Neuron (in vitro differentiated cells): ENCODE measurements around the gene PIP5K1B.
A peak's percentile ranks its signal among the peaks of the same experiment; 100 is the strongest.

Experiments used
- H2AFZ ChIP-seq: one replicate; pipeline ENCODE4 v1.6.1; 2013; ENCODE audit warnings: low read depth, mild to moderate bottlenecking, inconsistent platforms, low read length, moderate library complexity
- H3K27me3 ChIP-seq: one replicate; pipeline ENCODE4 v1.6.1; 2013; ENCODE audit warnings: low read length; ENCODE audit not compliant: insufficient read depth
- H3K36me3 ChIP-seq: one replicate; pipeline ENCODE4 v1.6.1; 2013; ENCODE audit warnings: low read length; ENCODE audit not compliant: insufficient read depth
- H3K4me1 ChIP-seq: one replicate; pipeline ENCODE4 v1.6.1; 2013; ENCODE audit warnings: low read length; ENCODE audit not compliant: insufficient read depth
- H3K4me3 ChIP-seq: 2 replicates; pipeline ENCODE4 v1.5.1; 2013; ENCODE audit warnings: mild to moderate bottlenecking, low read length, moderate library complexity
- H3K9me3 ChIP-seq: one replicate; pipeline ENCODE4 v1.6.1; 2013; ENCODE audit warnings: low read length

Gene PIP5K1B

GRCh38 chr9:68775003-68775730, 70.1 kb downstream of the PIP5K1B start:
- Histone ChIP-seq H3K4me3 (no peak overlapping the region), H2AFZ (no peak overlapping the region), H3K36me3 (no peaks in the 10 kb centered on the region), H3K4me1 (peaks cover 4% of the 10 kb centered on the region), H3K27me3 (no peaks in the 10 kb centered on the region), H3K9me3 (no peaks in the 10 kb centered on the region)

GRCh38 chr9:68777070-68777763, 72.2 kb downstream of the PIP5K1B start:
- Histone ChIP-seq H3K27me3 (no peaks in the 10 kb centered on the region), H3K36me3 (no peaks in the 10 kb centered on the region), H3K9me3 (no peaks in the 10 kb centered on the region), H3K4me1 (peaks cover 17% of the 10 kb centered on the region), H2AFZ (no peak overlapping the region), H3K4me3 (no peak overlapping the region)

- Histone ChIP-seq H3K9me3 (no peaks in the 10 kb centered on the region), H3K4me1 (peaks cover 31% of the 10 kb centered on the region), H2AFZ (peak overlapping the region; percentile 64), H3K27me3 (no peaks in the 10 kb centered on the region), H3K36me3 (no peaks in the 10 kb centered on the region), H3K4me3 (no peak overlapping the region)
Observed at GRCh38 chr9:68778635-68779034, 73.6 kb downstream of the PIP5K1B start.

DNA sequence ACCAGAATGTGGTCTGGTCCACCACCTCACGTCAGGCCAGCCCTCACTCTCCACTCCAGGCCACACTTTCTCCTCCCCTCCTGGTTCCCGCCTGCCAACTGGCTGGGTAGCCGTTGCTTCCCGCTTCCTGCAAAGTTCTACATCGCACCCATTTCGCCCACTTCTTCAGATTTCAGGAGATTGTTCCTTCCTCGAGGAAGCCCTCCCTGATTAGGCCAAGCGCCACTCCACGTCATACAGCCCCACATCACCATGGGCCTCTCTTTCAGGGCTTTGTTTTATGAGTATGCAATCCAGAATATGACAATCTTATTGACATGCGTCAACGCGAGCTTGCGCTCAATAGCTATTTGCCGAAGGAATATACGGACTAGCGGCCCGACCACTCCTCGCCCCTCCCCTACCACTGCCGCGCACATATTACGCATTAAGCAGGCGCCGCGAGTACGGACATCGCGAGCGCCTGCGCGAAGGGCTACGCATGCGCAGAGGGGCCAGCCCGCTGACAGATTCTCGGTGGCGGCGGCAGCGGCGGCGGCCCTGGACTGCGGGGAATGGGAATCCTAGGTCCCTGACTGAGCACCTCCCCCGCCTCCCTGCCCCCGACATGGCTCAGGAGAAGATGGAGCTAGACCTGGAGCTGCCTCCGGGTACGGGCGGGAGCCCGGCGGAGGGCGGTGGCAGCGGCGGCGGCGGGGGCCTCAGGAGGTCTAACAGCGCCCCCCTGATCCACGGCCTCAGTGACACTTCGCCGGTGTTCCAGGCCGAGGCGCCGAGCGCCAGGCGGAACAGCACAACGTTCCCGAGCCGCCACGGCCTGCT, 74.7 kb downstream of the PIP5K1B start:
- Histone ChIP-seq H3K9me3 (no peaks in the 10 kb centered on the region), H3K4me1 (peaks cover 35% of the 10 kb centered on the region), H3K4me3 (peak overlapping the region; percentile 91), H3K36me3 (no peaks in the 10 kb centered on the region), H3K27me3 (no peaks in the 10 kb centered on the region), H2AFZ (peak overlapping the region; percentile 64)

DNA sequence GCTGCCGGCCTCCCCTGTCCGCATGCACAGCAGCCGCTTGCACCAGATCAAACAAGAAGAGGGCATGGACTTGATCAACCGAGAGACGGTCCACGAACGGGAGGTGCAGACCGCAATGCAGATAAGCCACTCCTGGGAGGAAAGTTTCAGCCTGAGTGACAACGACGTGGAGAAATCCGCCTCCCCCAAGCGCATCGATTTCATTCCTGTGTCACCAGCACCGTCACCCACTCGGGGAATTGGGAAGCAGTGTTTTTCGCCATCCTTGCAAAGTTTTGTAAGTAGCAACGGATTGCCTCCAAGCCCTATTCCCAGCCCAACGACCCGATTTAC, 75.3 kb downstream of the PIP5K1B start:
- peak overlapping the region; percentile 64 for H2AFZ ChIP-seq
- no peaks in the 10 kb centered on the region for H3K27me3 ChIP-seq
- peak overlapping the region; percentile 91 for H3K4me3 ChIP-seq
- no peaks in the 10 kb centered on the region for H3K9me3 ChIP-seq
- H3K36me3 ChIP-seq = no peaks in the 10 kb centered on the region
- H3K4me1 ChIP-seq = peaks cover 35% of the 10 kb centered on the region

DNA sequence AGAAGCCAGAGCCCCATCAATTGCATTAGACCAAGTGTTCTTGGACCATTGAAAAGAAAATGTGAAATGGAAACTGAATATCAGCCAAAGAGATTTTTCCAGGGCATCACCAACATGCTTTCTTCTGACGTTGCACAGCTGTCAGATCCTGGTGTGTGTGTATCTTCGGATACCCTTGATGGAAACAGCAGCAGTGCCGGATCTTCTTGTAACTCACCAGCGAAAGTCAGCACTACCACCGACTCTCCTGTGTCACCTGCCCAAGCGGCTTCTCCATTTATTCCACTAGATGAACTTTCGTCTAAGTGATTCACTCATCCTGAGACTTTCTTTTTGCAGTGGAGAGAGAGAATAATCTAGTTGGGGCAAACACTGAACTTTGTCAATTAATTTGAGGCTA, 75.7 kb downstream of the PIP5K1B start:
- H2AFZ ChIP-seq = no peak overlapping the region
- H3K27me3 ChIP-seq = no peaks in the 10 kb centered on the region
- H3K9me3 ChIP-seq = no peaks in the 10 kb centered on the region
- H3K36me3 ChIP-seq = no peaks in the 10 kb centered on the region
- peaks cover 35% of the 10 kb centered on the region for H3K4me1 ChIP-seq
- peak overlapping the region; percentile 91 for H3K4me3 ChIP-seq

- Histone ChIP-seq H3K4me1 (peaks cover 35% of the 10 kb centered on the region), H2AFZ (no peak overlapping the region), H3K4me3 (peak overlapping the region; percentile 2), H3K36me3 (no peaks in the 10 kb centered on the region), H3K27me3 (no peaks in the 10 kb centered on the region), H3K9me3 (no peaks in the 10 kb centered on the region)
Observed at GRCh38 chr9:68781928-68782327, 76.9 kb downstream of the PIP5K1B start.

- no peaks in the 10 kb centered on the region for H3K9me3 ChIP-seq
- H3K4me1 ChIP-seq = peaks cover 35% of the 10 kb centered on the region
- peaks cover 2% of the 10 kb centered on the region for H3K36me3 ChIP-seq
- H3K27me3 ChIP-seq = no peaks in the 10 kb centered on the region
- H2AFZ ChIP-seq = no peak overlapping the region
- peak overlapping the region; percentile 3 for H3K4me3 ChIP-seq
Observed at GRCh38 chr9:68782546-68782945, 77.5 kb downstream of the PIP5K1B start.

- no peak overlapping the region for H3K4me3 ChIP-seq
- H3K9me3 ChIP-seq = no peaks in the 10 kb centered on the region
- no peaks in the 10 kb centered on the region for H3K27me3 ChIP-seq
- H3K4me1 ChIP-seq = peaks cover 28% of the 10 kb centered on the region
- peaks cover 2% of the 10 kb centered on the region for H3K36me3 ChIP-seq
- H2AFZ ChIP-seq = no peak overlapping the region
Observed at GRCh38 chr9:68785965-68786364, 80.9 kb downstream of the PIP5K1B start.

- no peaks in the 10 kb centered on the region for H3K9me3 ChIP-seq
- peaks cover 2% of the 10 kb centered on the region for H3K36me3 ChIP-seq
- no peaks in the 10 kb centered on the region for H3K27me3 ChIP-seq
- no peaks in the 10 kb centered on the region for H3K4me1 ChIP-seq
- H3K4me3 ChIP-seq = no peak overlapping the region
- H2AFZ ChIP-seq = no peak overlapping the region
Observed at GRCh38 chr9:68791169-68791568, 86.1 kb downstream of the PIP5K1B start.

- Histone ChIP-seq H2AFZ (no peak overlapping the region), H3K27me3 (no peaks in the 10 kb centered on the region), H3K4me3 (no peak overlapping the region), H3K9me3 (no peaks in the 10 kb centered on the region), H3K36me3 (no peaks in the 10 kb centered on the region), H3K4me1 (no peaks in the 10 kb centered on the region)
Observed at GRCh38 chr9:68793605-68794343, 88.7 kb downstream of the PIP5K1B start.

GRCh38 chr9:68794898-68795297, 89.9 kb downstream of the PIP5K1B start:
- H3K36me3 ChIP-seq = no peaks in the 10 kb centered on the region
- no peaks in the 10 kb centered on the region for H3K9me3 ChIP-seq
- H3K4me3 ChIP-seq = no peak overlapping the region
- no peaks in the 10 kb centered on the region for H3K27me3 ChIP-seq
- H3K4me1 ChIP-seq = no peaks in the 10 kb centered on the region
- H2AFZ ChIP-seq = no peak overlapping the region

GRCh38 chr9:68795411-68795810, 90.4 kb downstream of the PIP5K1B start:
- Histone ChIP-seq H3K9me3 (no peaks in the 10 kb centered on the region), H2AFZ (no peak overlapping the region), H3K36me3 (no peaks in the 10 kb centered on the region), H3K4me3 (no peak overlapping the region), H3K4me1 (no peaks in the 10 kb centered on the region), H3K27me3 (no peaks in the 10 kb centered on the region)
